Measurements from ENCODE around the gene TMEM106B.
"Not testable (repeated sequence)": the region's sequence is repeated elsewhere in the genome, so short reads cannot be mapped to it uniquely, and the experiment has no call there.

The TMEM106B gene

DNA sequence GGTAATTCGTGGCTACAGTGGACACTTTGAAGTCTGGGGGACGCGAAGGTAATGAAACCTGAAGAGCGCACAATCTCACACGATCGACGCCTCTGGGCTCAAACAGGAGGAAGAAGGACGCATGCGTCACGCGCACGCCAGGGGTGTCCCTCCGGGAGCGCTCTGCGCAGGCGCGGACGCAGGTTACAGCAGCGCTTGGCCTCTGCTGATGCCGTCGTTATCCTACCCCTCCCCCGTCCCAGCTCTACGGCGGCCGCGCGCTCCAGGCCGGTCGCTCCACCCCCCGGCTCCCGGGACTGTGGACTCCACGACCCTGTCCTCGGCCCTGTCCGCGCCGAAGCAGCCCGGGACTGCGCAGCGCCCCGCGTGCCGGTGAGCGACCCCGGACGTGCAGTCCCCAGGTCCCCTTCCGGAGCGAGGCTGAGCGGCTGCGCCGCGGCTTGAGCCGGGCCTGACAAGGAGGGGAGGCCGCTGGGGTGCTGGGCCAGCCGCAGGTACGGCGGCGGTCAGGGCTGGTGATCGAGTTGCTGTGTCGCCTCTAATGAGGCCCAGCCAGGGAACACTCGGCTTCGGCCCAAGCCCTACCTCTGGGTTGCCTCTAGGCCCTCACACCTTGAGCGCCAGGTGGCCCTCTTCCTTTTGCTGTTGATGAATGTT, at the start of gene TMEM106B:
TSS of gene TMEM106B (plus strand) at position 241 of the 657 bp plus-strand sequence. CDS start 3,517 bp downstream, outside the sequence.
- peak; percentile 97 for DNase-seq

DNA sequence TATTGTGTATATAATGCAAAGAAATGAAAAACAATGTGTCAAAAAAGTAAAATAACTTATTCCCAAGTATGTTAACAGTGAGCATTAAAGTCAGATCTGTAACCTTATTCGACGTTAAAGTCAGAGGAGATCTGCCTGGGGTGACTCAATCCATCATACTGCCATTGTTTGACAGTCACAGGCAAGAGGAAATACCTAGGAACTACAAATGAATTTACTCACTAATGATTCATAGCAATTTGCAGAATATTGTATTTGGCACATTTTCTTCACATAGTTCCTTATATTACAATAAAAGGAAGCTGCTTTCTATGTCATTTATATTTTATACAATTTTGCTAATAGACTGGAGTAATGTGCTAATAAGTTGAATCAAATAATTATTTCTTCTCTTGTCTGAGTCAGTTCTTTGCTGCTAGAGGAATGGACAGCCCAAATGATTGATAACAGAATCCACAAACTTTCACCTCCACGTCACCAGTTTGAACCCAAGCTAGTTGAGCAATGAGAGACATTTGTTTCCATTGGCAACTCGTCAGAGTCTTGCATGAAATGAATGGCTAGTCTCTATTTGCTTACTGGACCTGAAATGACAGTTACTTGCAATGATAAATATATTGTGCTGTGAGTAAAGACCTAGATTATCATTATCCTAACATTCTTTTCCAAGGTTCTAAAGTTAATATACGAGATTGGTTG, 48.5 kb upstream of the TMEM106B start:
- no peak for DNase-seq

DNA sequence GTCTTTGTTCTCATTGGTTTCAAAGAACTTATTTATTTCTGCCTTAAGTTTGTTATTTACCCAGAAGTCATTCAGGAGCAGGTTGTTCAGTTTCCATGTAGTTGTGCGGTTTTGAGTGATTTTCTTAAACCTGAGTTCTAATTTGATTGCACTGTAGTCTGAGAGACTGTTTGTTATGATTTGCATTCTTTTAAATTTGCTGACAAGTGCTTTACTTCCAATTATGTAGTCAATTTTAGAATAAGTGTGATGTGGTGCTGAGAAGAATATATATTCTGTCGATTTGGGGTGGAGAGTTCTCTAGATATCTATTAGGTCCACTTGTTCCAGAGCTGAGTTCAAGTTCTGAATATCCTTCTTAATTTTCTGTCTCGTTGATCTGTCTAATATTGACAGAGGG, 43.0 kb upstream of the TMEM106B start:
- DNase-seq: not testable (repeated sequence)

DNA sequence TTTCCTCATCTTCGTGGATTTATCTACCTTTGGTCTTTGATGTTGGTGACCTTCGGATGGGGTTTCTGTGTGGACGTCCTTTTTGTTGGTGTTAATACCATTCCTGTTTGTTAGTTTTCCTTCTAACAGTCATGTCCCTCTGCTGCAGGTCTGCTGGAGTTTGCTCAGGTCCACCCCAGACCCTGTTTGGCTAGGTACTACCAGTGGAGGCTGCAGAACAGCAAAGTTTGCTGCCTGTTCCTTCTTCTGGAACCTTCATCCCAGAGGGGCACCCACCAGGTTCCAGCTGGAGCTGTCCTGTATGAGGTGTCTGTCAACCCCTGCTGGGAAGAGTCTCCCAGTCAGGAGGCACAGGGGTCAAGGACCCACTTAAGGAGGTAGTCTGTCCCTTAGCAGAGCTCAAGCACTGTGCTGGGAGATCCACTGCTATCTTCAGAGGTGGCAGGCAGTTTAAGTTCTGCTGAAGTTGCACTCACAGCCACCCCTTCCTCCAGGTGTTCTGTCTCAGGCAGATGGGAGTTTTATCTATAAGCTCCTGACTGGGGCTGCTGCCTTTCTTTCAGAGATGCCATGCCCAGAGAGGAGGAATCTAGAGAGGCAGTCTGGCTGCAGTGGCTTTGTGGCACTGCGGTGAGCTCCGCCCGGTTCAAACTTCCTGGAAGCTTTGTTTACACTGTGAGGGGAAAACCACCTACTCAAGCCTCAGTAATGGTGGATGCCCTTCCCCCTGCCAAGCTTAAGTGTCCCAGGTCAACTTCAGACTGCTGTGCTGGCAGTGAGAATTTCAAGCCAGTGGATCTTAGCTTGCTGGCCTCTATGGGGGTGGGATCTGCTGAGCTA, 40.9 kb upstream of the TMEM106B start:
- DNase-seq: peak; percentile 31

DNA sequence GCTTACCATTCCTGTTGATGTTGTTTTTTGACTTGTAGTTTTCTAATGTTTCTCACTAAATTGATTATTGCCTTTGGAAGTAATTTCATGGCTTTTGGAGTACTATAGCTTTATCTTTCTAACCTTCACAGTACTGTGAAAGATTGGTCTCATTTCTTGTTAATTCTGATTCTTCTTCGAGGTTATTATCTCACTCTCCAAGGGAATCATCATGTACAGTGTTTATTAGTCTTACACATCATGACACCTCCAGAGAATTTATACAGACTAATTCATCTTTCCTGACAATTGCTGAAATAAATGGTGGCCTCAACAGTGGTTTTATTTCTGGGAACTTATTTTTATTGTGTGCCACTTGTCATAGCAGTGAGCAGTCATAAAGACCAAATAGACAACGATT, 37.4 kb upstream of the TMEM106B start:
- no peak for DNase-seq

DNA sequence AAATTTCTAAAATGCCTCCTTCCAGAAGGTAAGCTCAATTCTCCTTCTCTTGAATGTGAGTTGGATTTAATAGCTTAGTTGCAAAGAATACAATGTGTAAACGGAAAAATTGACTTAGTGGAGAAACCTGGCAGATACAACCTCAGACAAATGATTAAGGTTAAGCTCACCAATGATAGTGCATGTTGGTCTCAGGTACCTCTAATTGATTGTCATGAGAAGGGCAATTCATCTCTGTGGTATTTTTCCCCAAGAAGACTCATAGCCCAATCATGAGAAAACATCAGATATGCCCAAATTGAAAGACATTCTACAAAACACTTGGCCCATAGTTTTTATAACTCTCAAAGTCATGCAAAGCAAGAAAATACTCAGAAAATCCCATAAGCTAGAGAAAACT, 36.2 kb upstream of the TMEM106B start:
- DNase-seq: no peak

DNA sequence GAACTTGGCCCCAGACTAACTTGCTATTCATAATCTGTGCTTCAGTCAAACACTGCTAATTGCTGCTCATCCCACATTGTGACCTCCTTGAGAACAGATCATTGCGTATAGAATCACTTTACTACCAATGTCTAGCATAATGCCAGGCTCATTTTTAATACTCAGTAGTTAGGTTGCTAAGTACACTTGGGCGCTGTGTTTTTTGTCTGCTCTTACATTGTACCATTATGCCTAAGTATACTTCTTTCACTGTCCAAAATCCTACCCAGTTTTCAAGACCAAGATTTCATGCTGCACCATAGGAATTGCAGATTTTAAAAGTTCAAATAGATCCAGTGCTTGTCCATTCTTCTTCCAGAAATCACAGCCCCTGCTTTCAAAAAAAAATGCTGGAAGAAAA, 32.8 kb upstream of the TMEM106B start:
- no peak for DNase-seq

DNA sequence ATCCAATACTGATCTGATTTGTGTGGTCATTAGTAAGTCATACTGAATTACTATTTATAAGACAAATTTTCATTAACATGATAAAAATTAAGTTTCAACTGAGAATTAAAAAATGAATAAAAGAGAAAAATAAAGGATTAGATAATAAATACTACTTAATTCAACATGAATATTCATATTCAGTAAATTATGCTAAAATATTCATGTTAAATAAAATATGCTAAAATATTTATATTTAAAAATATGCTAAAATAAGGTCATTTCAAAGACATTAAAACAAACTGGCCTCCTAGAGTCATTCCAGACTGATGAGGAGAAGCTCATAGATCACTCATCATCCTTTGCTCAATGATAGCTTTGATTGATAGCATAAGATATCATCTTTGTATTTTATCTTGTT, 16.7 kb upstream of the TMEM106B start:
- DNase-seq: no peak

DNA sequence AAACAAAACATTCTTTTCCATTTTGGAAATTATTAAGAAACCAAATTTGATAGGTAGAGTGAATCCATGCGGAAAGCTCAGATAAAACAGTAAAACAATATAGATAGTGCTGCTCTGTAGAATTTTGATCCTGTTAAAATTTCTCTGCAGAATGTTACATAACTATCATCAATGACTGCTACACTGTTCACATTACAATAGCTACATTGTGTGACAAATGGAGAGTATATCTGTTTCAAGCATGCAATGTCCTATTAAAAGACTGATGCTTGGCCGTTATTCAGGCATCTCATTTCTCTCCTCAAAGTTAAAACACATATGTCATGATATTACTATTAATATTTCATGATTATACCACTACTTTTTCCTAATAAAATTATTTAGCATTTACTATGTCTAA, 14.7 kb upstream of the TMEM106B start:
- DNase-seq: no peak

DNA sequence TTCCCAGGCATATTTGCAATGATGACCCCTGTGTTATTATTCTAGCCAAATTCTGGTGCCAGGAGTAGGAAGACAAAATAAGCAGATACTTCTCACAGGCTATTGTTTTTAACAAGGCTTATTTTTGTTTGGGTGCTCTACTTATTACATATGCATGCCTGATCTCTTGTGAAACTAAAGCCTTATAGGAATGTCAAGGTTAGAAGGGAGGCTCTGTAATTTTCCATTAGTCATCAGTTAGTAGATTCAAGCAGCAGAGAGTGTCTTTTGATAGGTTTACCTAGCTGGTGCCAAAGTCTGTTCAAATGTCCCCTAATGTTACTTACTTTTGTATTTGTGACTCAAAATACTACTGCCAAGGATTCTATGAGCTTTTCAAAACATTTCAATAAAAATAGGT, 11.7 kb upstream of the TMEM106B start:
- DNase-seq: no peak

DNA sequence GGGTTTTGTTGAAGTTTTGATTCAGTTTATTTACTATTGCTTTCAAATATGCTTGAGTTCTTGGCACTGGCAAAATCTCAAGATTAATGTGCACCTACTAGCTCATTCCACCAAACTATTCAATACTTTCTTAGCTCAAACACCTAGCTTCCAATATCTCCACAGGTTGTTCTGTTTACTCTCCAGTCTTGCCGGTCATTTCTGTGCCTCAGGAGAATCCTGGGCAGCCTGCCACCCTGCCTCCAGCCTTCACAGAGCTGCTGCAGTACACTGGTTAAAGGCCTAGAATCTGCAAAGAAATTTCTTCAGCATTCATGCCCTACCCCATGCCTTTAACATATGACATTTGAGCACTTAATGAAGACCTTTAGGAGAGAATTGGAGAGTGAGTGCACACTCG, 4.0 kb upstream of the TMEM106B start:
- no peak for DNase-seq

DNA sequence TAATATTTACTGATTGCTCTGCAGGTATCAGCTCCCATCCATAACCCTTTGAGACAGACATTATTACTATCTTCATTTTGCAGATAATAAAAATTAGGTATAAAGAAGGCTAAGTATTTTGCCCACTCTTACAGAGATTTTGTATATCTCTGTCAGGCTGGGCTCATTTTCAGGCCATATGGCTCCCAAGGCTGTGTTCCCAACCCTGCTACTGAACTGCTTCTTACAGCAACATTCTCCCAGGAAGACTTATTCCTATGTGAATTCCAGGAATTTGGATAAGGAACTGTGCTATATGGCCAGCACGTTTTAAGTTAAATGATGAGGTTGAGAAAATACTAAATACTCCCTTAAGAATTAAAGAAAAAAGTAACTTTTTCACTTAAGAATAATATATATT, 1.9 kb upstream of the TMEM106B start:
- no peak for DNase-seq

DNA sequence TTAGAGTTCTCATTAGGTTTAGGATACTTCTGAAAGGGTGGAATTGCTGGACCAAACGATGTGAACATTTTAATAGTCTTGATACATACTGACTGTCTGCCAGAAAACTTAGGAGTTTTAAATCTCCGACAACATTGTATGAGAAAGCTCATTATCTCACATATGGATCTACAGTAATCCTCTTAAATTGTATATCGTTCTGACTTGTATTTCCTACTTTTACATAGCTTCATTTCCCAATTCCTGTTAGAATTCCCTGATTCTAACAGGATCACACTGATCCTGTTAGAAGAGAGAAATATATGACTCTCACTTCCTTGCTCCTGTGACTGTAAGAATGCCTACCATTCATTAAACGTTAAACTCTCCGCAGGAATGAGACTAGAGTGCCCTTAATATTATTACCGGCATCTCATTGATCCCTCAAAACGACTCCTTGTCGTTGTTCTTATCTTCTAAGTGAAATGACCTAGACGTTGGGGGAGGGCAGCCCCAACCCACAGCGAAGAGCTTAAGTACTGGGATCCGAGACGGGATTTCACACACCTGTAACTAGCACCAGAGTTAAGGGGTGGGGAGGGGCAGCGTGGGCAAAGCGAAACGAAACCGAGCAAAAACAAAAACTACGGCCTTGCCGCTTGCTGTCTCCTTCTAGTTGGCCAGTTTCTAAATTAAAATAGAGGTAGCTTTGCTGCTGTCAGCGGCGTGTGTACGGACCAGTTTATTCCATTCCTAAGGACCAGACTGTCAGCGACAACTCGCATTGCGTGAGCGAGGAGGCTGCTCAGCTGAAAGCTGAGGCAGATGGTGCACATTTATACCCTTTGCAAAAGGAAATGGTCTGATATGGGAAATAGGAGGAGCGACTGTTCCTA, 678 bp upstream of the TMEM106B start:
- no peak for DNase-seq

DNA sequence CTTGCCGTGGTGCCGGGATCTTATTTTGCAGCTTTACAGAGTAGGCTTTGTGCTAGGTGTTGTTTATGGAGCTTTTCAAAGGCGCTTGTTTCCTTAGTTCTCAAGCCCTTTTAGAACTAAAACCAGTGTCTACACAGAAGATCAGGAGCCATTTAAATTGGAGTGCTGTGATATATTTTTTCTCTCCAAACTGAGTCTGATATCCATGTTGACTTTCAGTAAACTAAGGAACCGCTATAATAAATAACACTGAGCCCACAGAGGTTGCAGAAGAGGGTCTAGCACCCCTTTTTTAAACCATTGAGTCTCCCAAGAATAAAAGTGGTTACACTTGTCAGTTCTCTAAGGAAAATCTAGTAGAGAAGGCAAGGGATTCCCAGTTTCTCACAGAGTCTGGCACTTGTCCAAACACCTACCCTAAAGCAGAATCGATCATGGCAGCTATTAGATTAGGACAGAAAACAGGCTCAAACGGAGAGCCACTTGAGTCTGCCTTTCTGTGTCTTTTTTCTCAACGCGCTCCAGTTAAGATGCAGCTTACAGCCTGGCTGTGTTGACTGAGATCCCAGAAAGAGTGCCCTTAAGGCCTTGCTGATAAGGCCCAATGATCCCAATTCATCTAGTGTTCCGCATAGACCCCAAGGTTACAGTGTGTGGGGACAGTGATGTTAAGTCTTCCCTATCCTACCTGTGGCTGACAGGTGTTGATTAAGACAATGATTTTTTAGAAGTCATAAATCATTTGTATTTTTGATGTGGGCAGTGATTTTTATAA, 804 bp downstream of the TMEM106B start:
- no peak for DNase-seq

DNA sequence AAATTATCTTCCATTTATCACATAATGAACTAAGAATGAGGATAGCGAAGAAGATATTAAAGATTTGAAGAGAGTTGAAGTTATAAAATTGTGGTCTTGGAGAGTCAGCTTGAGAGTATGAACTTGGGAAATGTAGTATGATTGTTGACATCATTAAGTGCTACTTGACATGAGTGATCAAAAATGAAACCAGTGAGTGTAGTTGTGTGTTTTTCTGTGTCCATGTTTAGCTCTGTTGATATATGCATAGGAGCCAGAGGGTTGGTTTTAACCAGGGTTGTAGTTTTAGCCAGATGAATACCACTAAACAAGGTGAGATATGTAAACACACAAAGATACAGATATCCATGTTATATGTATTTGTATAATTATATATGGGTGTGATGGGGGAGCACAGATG, 6.2 kb downstream of the TMEM106B start:
- no peak for DNase-seq

DNA sequence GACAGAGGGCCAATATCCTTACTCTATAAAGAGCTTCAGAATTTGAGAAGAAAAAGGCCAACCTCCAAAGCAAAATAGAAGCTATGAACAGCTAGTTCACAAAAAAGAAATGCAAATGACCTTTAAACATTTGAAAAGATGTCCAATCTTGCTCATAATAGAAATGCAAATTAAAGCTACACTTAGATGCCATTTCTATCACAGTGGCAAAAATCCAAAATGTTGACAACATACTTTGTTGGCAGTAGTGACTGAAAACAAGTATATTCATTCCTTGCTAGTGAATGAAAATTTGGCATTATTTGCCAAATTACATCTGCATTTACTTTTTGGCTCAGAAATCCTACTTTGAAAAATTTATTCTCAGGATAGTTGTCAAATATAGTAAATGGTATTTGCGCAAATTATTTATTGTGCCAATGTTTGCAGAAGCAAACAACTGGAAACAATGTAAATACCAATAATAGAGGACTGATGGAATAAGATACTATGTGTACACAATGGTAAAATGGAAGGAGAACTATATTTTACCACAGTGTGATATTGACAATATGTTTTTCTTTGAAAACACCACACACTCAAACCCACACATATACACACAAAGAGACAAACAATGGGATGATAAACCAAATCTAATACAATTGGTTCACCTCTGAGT, 9.4 kb downstream of the TMEM106B start:
- DNase-seq: no peak

DNA sequence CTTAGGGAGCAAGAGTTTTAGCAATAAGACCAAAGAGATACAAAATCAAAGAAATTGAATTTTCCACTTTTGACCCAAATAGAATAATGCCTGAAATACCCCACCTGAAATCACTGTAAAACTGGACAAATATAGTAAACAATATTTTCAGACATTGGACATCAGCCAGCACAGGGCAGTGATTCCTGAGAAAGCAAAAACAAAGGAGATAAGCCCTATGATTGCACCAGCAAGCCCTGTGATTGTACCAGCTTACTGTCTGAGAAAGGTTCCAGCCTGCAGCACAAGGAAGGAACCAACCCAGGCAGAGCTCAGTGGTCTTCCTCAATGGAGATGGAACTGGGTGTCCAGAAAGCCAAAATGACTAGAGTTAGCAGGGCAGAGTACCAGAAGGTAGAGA, 10.3 kb downstream of the TMEM106B start:
- DNase-seq: no peak

DNA sequence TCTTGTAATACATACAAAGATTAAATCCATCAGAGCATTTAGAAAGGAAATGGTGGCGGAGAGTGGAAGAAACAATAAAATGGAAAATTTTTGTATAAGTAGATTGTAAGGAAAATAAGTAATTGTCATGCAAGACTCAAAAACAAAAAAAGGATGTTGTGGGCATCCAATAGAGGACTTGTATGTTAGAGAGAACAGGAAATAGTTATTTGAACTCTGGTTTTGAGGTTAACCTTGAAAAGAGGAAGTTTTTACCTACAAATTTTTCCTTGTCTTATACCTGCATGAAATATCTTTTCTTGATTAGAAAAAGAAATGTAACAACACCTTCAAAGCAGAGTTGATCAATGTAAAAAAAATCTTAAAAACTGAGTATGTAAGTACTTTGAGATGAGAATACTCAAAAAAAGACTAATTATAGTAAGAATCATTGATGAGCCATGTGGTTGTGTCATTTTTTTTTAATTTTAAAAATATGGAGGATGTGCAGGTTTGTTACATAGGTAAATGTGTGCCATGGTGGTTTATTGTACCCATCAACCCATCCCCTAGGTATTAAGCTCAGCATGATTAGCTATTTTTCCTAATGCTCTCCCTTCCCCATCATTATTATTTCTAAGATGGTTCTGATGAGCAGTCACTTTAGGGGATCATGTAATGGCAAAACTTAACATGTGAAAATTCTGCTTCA, 11.9 kb downstream of the TMEM106B start:
- DNase-seq: no peak

DNA sequence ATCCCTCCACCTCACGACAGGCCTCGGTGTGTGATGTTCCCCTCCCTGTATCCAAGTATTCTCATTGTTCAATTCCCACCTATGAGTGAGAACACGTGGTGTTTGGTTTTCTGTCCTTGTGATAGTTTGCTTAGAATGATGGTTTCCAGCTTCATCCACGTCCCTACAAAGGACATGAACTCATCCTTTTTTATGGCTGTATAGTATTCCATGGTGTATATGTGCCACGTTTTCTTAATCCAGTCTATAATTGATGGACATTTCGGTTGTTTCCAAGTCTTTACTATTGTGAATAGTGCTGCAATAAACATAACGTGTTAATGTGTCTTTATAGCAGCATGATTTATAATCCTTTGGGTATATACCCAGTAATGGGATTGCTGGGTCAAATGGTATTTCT, 13.9 kb downstream of the TMEM106B start:
- not testable (repeated sequence) for DNase-seq

DNA sequence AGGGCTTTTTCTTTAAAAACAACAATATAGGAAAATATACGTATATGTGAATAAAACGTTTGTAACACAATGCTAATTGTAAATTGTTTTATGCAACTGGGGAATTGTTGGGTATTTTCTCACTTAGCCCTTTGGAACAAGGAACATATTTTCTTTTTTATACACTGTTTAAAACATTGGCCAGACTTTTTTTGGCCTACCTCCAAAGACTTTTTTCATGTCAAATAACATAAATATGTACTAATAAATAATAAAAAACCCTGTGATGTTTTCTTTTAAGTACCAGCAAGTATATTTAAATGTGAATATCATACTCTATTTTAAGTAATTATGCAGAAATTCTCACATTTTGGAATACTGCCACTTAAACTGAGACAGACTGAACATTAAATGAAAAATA, 15.7 kb downstream of the TMEM106B start:
- no peak for DNase-seq

DNA sequence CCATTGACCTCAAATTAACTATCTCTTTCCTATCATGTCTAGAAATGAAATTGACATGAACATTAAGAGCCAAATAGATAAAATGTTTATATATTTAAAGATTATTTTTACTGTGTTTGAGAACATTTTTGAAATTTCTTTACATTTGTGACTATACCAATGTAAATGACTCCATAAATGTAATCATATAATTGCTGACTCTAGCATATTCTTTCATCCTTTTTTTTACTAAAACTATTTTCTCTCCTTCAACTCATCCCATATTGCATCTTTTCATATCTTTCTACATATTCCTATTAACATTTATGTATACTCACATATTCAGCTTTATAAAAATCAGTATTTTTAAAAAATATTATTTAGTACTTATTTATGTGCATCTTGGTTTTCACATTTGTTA, 16.9 kb downstream of the TMEM106B start:
- DNase-seq: no peak

Data from CD4-positive, alpha-beta T cell treated with Interleukin-15 for 1 hour (primary cell).